ENCODE data around the gene CLMN. TPM values are rescaled to one million over a fixed set of nuclear protein-coding genes. Genes with fewer than 3 reads are reported as not detected.

Gene CLMN
- total RNA-seq, 1 donor from 2014 or later, result 6.3 TPM

DNA sequence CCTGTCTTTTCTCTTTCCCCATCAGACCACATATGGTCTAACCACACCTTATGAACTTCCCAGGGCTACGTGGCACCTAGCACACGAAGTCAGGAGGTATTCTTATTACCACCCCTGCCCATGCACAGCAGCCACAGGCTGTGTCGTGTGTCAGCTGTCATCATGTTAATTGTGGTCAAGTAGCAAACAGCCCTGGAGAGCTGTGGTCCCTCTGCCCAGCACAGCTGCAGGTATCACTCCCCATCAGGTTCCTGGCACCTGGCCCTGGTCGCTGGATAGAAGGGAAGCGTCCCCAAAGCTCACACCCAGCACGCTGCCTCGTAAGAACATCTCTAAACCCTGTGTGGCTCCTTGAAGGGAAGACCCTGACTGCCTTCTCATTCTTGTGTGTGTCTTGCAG, 45.4 kb downstream of the CLMN start:
- no peak overlapping the region for H2AFZ ChIP-seq (replicated peaks)

DNA sequence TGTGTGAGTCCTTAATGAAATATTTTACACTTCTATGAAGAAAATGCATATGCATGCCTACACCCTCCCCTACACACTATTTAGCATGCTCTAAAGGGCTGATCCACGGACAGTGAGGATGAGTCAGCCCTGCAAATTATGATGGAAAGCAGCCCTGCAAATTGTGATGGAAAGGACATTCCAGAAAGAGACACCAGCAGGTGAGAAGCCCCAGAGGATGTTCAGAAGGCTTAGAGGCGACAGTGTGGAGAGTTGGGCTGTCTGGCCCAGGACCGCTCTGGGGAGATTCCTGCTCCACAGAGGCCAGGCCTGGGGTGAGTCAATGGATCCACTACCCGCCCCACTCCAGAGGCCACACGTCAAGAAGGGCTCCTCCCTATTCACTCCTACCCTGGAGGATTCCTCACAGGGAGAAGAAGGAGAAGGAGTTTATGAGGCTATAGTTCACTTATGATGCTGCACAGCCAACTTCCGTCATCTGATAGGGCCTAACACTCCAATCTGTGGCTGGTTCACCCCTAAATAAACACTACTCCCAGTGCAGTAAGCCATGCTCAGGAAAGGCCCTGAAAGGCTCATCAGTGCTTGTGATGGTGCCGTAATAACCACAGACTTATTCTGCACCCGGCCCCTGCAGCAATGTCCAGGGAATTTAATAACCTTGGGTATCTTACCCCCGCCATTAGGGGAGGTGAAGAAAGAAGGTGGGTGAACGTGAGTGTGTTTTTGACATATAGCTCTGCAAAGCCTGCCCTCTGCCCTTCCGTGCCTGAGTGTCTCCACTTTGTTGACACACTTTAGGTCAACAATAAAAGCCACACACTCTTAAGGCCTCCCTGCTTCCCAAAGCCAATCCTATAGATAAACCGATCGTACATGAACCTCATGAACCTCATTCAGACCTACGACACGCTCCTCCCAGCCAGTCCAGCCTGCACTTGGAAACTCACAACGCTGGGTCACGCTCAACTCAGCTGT, 46.4 kb downstream of the CLMN start:
- H3K27me3 Mint-ChIP-seq (ENCODE audit: insufficient read depth, low read depth), result peaks cover 3% of the 10 kb centered on the region

More for the DNA sequence above, 45.4 kb downstream of the CLMN start:
- H3F3A ChIP-seq (ENCODE audit: low read depth), result no peaks in the 10 kb centered on the region
- H3K9me3 ChIP-seq (ENCODE audit: low read depth), result peaks cover 4% of the 10 kb centered on the region
- H3K9me3 Mint-ChIP-seq, result peaks cover 11% of the 10 kb centered on the region
- no peak overlapping the region for H3K4me3 Mint-ChIP-seq
- H3K4me3 ChIP-seq, result no peak overlapping the region
- H3K27me3 ChIP-seq, result no peaks in the 10 kb centered on the region
- no peak for DNase-seq (ENCODE audit: low spot score)
- no peak overlapping the region for H3K9ac ChIP-seq
- no peaks in the 10 kb centered on the region for H3K4me1 ChIP-seq
- H3K4me2 ChIP-seq, result no peak overlapping the region
- no peaks in the 10 kb centered on the region for H3K36me3 ChIP-seq
- H3K36me3 Mint-ChIP-seq, result no peaks in the 10 kb centered on the region
- TF ChIP-seq, protein P1, sequence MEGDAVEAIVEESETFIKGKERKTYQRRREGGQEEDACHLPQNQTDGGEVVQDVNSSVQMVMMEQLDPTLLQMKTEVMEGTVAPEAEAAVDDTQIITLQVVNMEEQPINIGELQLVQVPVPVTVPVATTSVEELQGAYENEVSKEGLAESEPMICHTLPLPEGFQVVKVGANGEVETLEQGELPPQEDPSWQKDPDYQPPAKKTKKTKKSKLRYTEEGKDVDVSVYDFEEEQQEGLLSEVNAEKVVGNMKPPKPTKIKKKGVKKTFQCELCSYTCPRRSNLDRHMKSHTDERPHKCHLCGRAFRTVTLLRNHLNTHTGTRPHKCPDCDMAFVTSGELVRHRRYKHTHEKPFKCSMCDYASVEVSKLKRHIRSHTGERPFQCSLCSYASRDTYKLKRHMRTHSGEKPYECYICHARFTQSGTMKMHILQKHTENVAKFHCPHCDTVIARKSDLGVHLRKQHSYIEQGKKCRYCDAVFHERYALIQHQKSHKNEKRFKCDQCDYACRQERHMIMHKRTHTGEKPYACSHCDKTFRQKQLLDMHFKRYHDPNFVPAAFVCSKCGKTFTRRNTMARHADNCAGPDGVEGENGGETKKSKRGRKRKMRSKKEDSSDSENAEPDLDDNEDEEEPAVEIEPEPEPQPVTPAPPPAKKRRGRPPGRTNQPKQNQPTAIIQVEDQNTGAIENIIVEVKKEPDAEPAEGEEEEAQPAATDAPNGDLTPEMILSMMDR (IDR thresholded peaks at IDR 0.05), result no peak
- TF ChIP-seq EZH2 (IDR thresholded peaks at IDR 0.05) (no peak), EZH2phosphoT487 (IDR thresholded peaks at IDR 0.05) (no peak)
- H3K79me2 ChIP-seq (ENCODE audit: low read depth), result no peaks in the 10 kb centered on the region
- no peaks in the 10 kb centered on the region for H3K27me3 Mint-ChIP-seq (ENCODE audit: insufficient read depth, low read depth)
- peaks cover 2% of the 10 kb centered on the region for H3K4me1 Mint-ChIP-seq
- no peaks in the 10 kb centered on the region for H4K20me1 ChIP-seq (ENCODE audit: low read depth)
- no peak overlapping the region for H3K27ac ChIP-seq
- no peak overlapping the region for H3K27ac Mint-ChIP-seq

DNA sequence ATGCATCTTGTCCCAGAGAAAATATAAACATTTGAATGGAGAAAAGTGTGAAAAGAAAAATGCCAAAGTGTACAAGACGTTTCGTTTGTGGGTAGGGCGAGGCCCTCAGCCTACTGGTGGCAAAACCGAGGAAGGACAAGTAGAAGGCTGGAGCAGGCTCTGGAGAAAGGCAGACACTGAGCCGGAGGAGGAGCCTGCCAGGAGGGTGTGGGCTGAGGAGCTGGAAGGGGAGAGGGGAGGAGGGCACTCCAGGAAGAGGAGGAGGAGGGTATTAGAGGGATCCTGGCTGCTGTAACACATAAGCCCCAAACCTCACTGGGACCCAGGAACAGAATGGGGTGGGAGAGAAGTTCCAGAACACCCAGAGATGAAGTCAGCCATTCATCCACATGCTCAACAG, 47.7 kb downstream of the CLMN start:
- Histone ChIP-seq H3K4me2 (no peak overlapping the region), H3K79me2 (ENCODE audit: low read depth) (no peaks in the 10 kb centered on the region), H3K4me3 (no peak overlapping the region), H3K9me3 (ENCODE audit: low read depth) (no peaks in the 10 kb centered on the region), H3F3A (ENCODE audit: low read depth) (no peaks in the 10 kb centered on the region), H2AFZ (replicated peaks) (no peak overlapping the region), H3K27me3 (no peaks in the 10 kb centered on the region), H3K4me1 (no peaks in the 10 kb centered on the region), H3K36me3 (no peaks in the 10 kb centered on the region), H3K9ac (no peak overlapping the region), H3K27ac (no peak overlapping the region), H4K20me1 (ENCODE audit: low read depth) (no peaks in the 10 kb centered on the region)
- Mint-ChIP-seq H3K9me3 (peaks cover 8% of the 10 kb centered on the region), H3K4me1 (peaks cover 2% of the 10 kb centered on the region), H3K27ac (no peak overlapping the region), H3K27me3 (ENCODE audit: insufficient read depth, low read depth) (peaks cover 4% of the 10 kb centered on the region), H3K36me3 (no peaks in the 10 kb centered on the region), H3K4me3 (no peak overlapping the region)
- DNase-seq (ENCODE audit: low spot score), result no peak
- no peak for TF ChIP-seq EZH2 (IDR thresholded peaks at IDR 0.05)
- TF ChIP-seq, protein P1 (IDR thresholded peaks at IDR 0.05), result no peak
- TF ChIP-seq EZH2phosphoT487 (IDR thresholded peaks at IDR 0.05), result no peak

More for the DNA sequence above, 46.4 kb downstream of the CLMN start:
- Mint-ChIP-seq H3K27ac (no peak overlapping the region), H3K4me3 (no peak overlapping the region), H3K4me1 (peaks cover 2% of the 10 kb centered on the region), H3K36me3 (no peaks in the 10 kb centered on the region), H3K9me3 (peaks cover 6% of the 10 kb centered on the region)
- Histone ChIP-seq H3K9ac (no peak overlapping the region), H3K4me2 (no peak overlapping the region), H3K36me3 (no peaks in the 10 kb centered on the region), H3K4me1 (no peaks in the 10 kb centered on the region), H3K9me3 (ENCODE audit: low read depth) (peaks cover 1% of the 10 kb centered on the region), H2AFZ (replicated peaks) (no peak overlapping the region), H4K20me1 (ENCODE audit: low read depth) (no peaks in the 10 kb centered on the region), H3K4me3 (no peak overlapping the region), H3K27ac (no peak overlapping the region), H3K79me2 (ENCODE audit: low read depth) (no peaks in the 10 kb centered on the region), H3F3A (ENCODE audit: low read depth) (no peaks in the 10 kb centered on the region), H3K27me3 (no peaks in the 10 kb centered on the region)
- no peak for DNase-seq (ENCODE audit: low spot score)
- TF ChIP-seq, protein P1 (IDR thresholded peaks at IDR 0.05), result no peak
- no peak for TF ChIP-seq EZH2phosphoT487 (IDR thresholded peaks at IDR 0.05)
- no peak for TF ChIP-seq EZH2 (IDR thresholded peaks at IDR 0.05)

Measured in neural progenitor cell (in vitro differentiated cells).